Endothelial cell of umbilical vein (primary cell): Measurements from ENCODE around the gene KDM4B. TPM values are rescaled to one million over a fixed set of nuclear protein-coding genes. Genes with fewer than 3 reads are reported as not detected.

Source experiments
- BruUV-seq: library from RNA; stranded (reverse); fragments of 400-500 nt; replicated peaks from 2 replicates; lab custom pipeline; 2021; lab: Mats Ljungman, UMichigan
- CTCF ChIA-PET: fragments of 300-600, 350-600 bp; sonication (Branson Sonifier 250); formaldehyde crosslinking; loops from one replicate; lab custom pipeline; 2021; ENCODE audit warnings: antibody characterized with exemption, inconsistent platforms; lab: Charles Lee
- POLR2A ChIA-PET: fragments of 300-600, 350-600 bp; sonication (Branson Sonifier 250); formaldehyde crosslinking; loops from one replicate; lab custom pipeline; 2021; ENCODE audit warnings: antibody characterized with exemption, inconsistent platforms; lab: Charles Lee
- DNase-seq: peaks from one replicate; pipeline ENCODE4 v3.0.0-alpha.2; 2011; ENCODE audit warnings: low read depth, low spot score
- FAIRE-seq: peaks from 2 replicates; lab custom pipeline; 2011; peaks lifted over from hg19 to GRCh38; lab: Jason Lieb, UNC
- H2AFZ ChIP-seq: 2 replicates; pipeline ENCODE4 v1.6.0; 2012; ENCODE audit warnings: low read depth, low read length, control low read depth, inconsistent platforms
- H3K27ac ChIP-seq: 2 replicates; pipeline ENCODE4 v1.5.1; 2011; ENCODE audit warnings: low read depth, mild to moderate bottlenecking, control low read depth, low read length, moderate library complexity; ENCODE audit not compliant: insufficient read depth
- H3K27me3 ChIP-seq, 2 experiments: 2 replicates each; pipeline versions ENCODE4 v1.6.0 to v1.6.1; 2011; ENCODE audit warnings: low read length in 2 of 2, mixed read lengths in 1 of 2; ENCODE audit not compliant: control insufficient read depth in 2 of 2, insufficient read depth in 2 of 2
- H3K36me3 ChIP-seq, 2 experiments: 2 replicates in 1 of 2; 3 replicates in 1 of 2; pipeline ENCODE4 v1.5.1; 2011; ENCODE audit warnings: low read length in 2 of 2, mild to moderate bottlenecking in 1 of 2, moderate library complexity in 1 of 2; ENCODE audit not compliant: control insufficient read depth in 2 of 2, insufficient read depth in 2 of 2; ENCODE audit errors: extremely low read depth in 1 of 2
- H3K4me1 ChIP-seq: 3 replicates; pipeline ENCODE4 v1.5.1; 2011; ENCODE audit warnings: mild to moderate bottlenecking, low read length; ENCODE audit not compliant: control insufficient read depth, insufficient read depth; ENCODE audit errors: extremely low read depth
- H3K4me2 ChIP-seq: 2 replicates; pipeline ENCODE4 v1.6.1; 2011; ENCODE audit warnings: low read length, control low read depth, mixed read lengths; ENCODE audit not compliant: insufficient read depth
- H3K4me3 ChIP-seq, 3 experiments: fragments of 200-600 bp in 1 of 3; sonication (generic), shearing (Covaris generic) in 1 of 3; replicated peaks in 1 of 3; 2 replicates each; pipeline ENCODE4 v1.5.1; 2011 to 2016; ENCODE audit warnings: control low read depth in 3 of 3, low read length in 3 of 3, mild to moderate bottlenecking in 2 of 3, inconsistent platforms in 1 of 3, low read depth in 1 of 3, moderate library complexity in 1 of 3; ENCODE audit not compliant: insufficient read depth in 1 of 3
- H3K79me2 ChIP-seq: 2 replicates; pipeline ENCODE4 v1.6.0; 2012; ENCODE audit warnings: low read length, inconsistent platforms; ENCODE audit not compliant: control insufficient read depth, insufficient read depth
- H3K9ac ChIP-seq: replicated peaks from 2 replicates; pipeline ENCODE3; 2011; ENCODE audit warnings: low read length, control low read depth; ENCODE audit not compliant: insufficient read depth; ENCODE audit errors: extremely low read depth
- H3K9me1 ChIP-seq: replicated peaks from 3 replicates; pipeline ENCODE4 v1.6.0; 2011; ENCODE audit warnings: mild to moderate bottlenecking, low read length; ENCODE audit not compliant: control insufficient read depth, insufficient read depth; ENCODE audit errors: extremely low read depth
- H3K9me3 ChIP-seq: replicated peaks from 2 replicates; pipeline ENCODE4 v1.5.1; 2012; ENCODE audit warnings: low read length, inconsistent platforms; ENCODE audit not compliant: control insufficient read depth, insufficient read depth
- H4K20me1 ChIP-seq: replicated peaks from 2 replicates; pipeline ENCODE3; 2011; ENCODE audit warnings: mild to moderate bottlenecking, low read length; ENCODE audit not compliant: control insufficient read depth, insufficient read depth; ENCODE audit errors: extremely low read depth
- CTCF ChIP-seq, 2 donors: IDR thresholded peaks; 1 replicate in 1 of 2; 2 replicates in 1 of 2; pipeline ENCODE4 v1.5.1; 2011; ENCODE audit warnings: low read length in 2 of 2, mild to moderate bottlenecking in 2 of 2, moderate library complexity in 2 of 2, control low read depth in 1 of 2, inconsistent platforms in 1 of 2, low read depth in 1 of 2; ENCODE audit not compliant: insufficient read depth in 1 of 2; ENCODE audit errors: extremely low read depth in 1 of 2
- EZH2 ChIP-seq: IDR thresholded peaks from 2 replicates; pipeline ENCODE4 v1.6.1; 2012; ENCODE audit warnings: borderline replicate concordance, low read depth, mild to moderate bottlenecking, moderate library complexity, low read length, inconsistent platforms; ENCODE audit not compliant: severe bottlenecking
- FOS ChIP-seq: IDR thresholded peaks from 2 replicates; pipeline ENCODE4 v1.6.1; 2011; ENCODE audit warnings: mild to moderate bottlenecking, low read length, moderate library complexity, borderline replicate concordance; ENCODE audit not compliant: insufficient read depth
- GATA2 ChIP-seq: IDR thresholded peaks from 2 replicates; pipeline ENCODE4 v1.7.0; 2011; ENCODE audit warnings: low read depth, mild to moderate bottlenecking, moderate library complexity, mixed read lengths, low read length; ENCODE audit not compliant: insufficient read length, insufficient read depth
- JUN ChIP-seq: IDR thresholded peaks from 2 replicates; pipeline ENCODE4 v1.6.1; 2011; ENCODE audit warnings: borderline replicate concordance, low read depth; ENCODE audit not compliant: insufficient read length, insufficient read depth
- MAX ChIP-seq: IDR thresholded peaks from 2 replicates; pipeline ENCODE4 v1.6.1; 2011; ENCODE audit not compliant: insufficient read depth, insufficient read length
- MYC ChIP-seq: IDR thresholded peaks from one replicate; pipeline ENCODE4 v1.6.1; 2011; ENCODE audit warnings: mild to moderate bottlenecking, low read depth, low read length
- POLR2A ChIP-seq: IDR thresholded peaks from 2 replicates; pipeline ENCODE4 v1.6.1; 2012; ENCODE audit warnings: low read depth, mild to moderate bottlenecking, control low read depth, low read length
- POLR2AphosphoS5 ChIP-seq: IDR thresholded peaks from 2 replicates; pipeline ENCODE4 v1.6.1; 2012; ENCODE audit warnings: low read depth, mild to moderate bottlenecking, control low read depth, low read length, moderate library complexity; ENCODE audit not compliant: insufficient read depth
- dilution Hi-C: fragments of 300-500 bp; cut with MboI; formaldehyde crosslinking; loops from one replicate; pipeline ENCODE4 v1.15.0; 2019; ENCODE audit warnings: low sequenced_read_pairs; ENCODE audit not compliant: extremely low pct_ligation_motif_present
- intact Hi-C: fragments of 100-400 bp; cut with micrococcal nuclease; formaldehyde crosslinking; loops from one replicate; pipeline ENCODE4 v1.10.0; 2022
- polyA plus RNA-seq, 4 experiments: library from polyadenylated mRNA; depleted of rRNA in 3 of 4; stranded (reverse) in 3 of 4; unstranded in 1 of 4; fragments of >200 nt; gene quantifications; 2 replicates each; pipeline versions ENCODE4 v1.2.1 to v1.2.3, GENCODE V29; 2011 to 2012; ENCODE audit warnings: missing spikeins in 1 of 4
- total RNA-seq: library from RNA; stranded (reverse); gene quantifications from 2 replicates; pipeline ENCODE4 v1.2.3, GENCODE V29; 2021

The KDM4B gene
- total and polyA plus RNA-seq, 2 donors (not counting 3 experiments of a cell fraction or from before 2014, with no cell fraction given): 12.4 to 37.2 TPM

GRCh38 chr19:5091684-5092480 is 123.0 kb downstream of the KDM4B start:
- H3K9me3 ChIP-seq: no peaks in the 10 kb centered on the region
- H3K4me3 ChIP-seq: no peak overlapping the region
- H4K20me1 ChIP-seq: no peaks in the 10 kb centered on the region
- H3K27me3 ChIP-seq: no peaks in the 10 kb centered on the region
- no peaks in the 10 kb centered on the region for H3K9me1 ChIP-seq
- POLR2A ChIA-PET: no interaction called here
- H2AFZ ChIP-seq: no peak overlapping the region
- dilution Hi-C loops: no loop called here
- TF ChIP-seq MAX: no peak
- no peak for TF ChIP-seq MYC
- no peak for TF ChIP-seq POLR2A
- no peak for TF ChIP-seq POLR2AphosphoS5
- TF ChIP-seq FOS: no peak
- no peak for TF ChIP-seq EZH2
- no peak for TF ChIP-seq JUN
- TF ChIP-seq CTCF (IDR thresholded peaks at IDR 0.05; ENCODE audit: extremely low read depth in 1 of 2, insufficient read depth in 1 of 2, low read depth in 1 of 2, low read length in 2 of 2): no peak
- TF ChIP-seq GATA2: no peak
- H3K79me2 ChIP-seq: no peaks in the 10 kb centered on the region
- H3K27ac ChIP-seq: no peak overlapping the region
- BruUV-seq: no TSS peak
- intact Hi-C loops: no loop called here
- FAIRE-seq (no peak), DNase-seq (no peak)
- H3K4me2 ChIP-seq: no peak overlapping the region
- CTCF ChIA-PET: no interaction called here
- peaks cover 0 to 10% of the 10 kb centered on the region in 2 experiments for H3K36me3 ChIP-seq
- H3K4me1 ChIP-seq: no peaks in the 10 kb centered on the region
- no peak overlapping the region for H3K9ac ChIP-seq
